Measurements from ENCODE around the gene JPH2.
A peak's percentile ranks its signal among the peaks of the same experiment; 100 is the strongest.

The JPH2 gene

GRCh38 chr20:44223721-44224120 is 36.7 kb upstream of the JPH2 start:
- H3K27me3 ChIP-seq (ENCODE audit: control insufficient read depth in 2 of 2, insufficient read depth in 2 of 2, low read length in 2 of 2) = no peaks in the 10 kb centered on the region
- no peak overlapping the region for H3K4me3 ChIP-seq (ENCODE audit: low read length in 2 of 2)
- H3K9me3 ChIP-seq (ENCODE audit: control insufficient read depth in 2 of 2, low read length in 2 of 2) = no peaks in the 10 kb centered on the region
- peak overlapping the region; percentile 62 to 65 for H3K27ac ChIP-seq (ENCODE audit: low read depth in 2 of 2, low read length in 2 of 2)
- peaks cover 6 to 25% of the 10 kb centered on the region in 2 donors for H3K4me1 ChIP-seq (ENCODE audit: control insufficient read depth in 2 of 2, insufficient read depth in 2 of 2, low read length in 2 of 2)
- H3K36me3 ChIP-seq (ENCODE audit: control insufficient read depth in 2 of 2, insufficient read depth in 2 of 2, low read length in 2 of 2) = no peaks in the 10 kb centered on the region
- H3K9ac ChIP-seq (ENCODE audit: low read depth in 1 of 2, low read length in 2 of 2) = peak overlapping the region in 1 of 2 donors; percentile 6

- H3K4me1 ChIP-seq (ENCODE audit: control insufficient read depth in 2 of 2, insufficient read depth in 2 of 2, low read length in 2 of 2) = peaks cover 6 to 27% of the 10 kb centered on the region in 2 donors
- H3K36me3 ChIP-seq (ENCODE audit: control insufficient read depth in 2 of 2, insufficient read depth in 2 of 2, low read length in 2 of 2) = no peaks in the 10 kb centered on the region
- no peak overlapping the region for H3K9ac ChIP-seq (ENCODE audit: low read depth in 1 of 2, low read length in 2 of 2)
- no peaks in the 10 kb centered on the region for H3K27me3 ChIP-seq (ENCODE audit: control insufficient read depth in 2 of 2, insufficient read depth in 2 of 2, low read length in 2 of 2)
- H3K4me3 ChIP-seq (ENCODE audit: low read length in 2 of 2) = no peak overlapping the region
- peak overlapping the region; percentile 7 to 33 for H3K27ac ChIP-seq (ENCODE audit: low read depth in 2 of 2, low read length in 2 of 2)
- H3K9me3 ChIP-seq (ENCODE audit: control insufficient read depth in 2 of 2, low read length in 2 of 2) = no peaks in the 10 kb centered on the region
Measured at GRCh38 chr20:44222633-44223368, 35.8 kb upstream of the JPH2 start.

- peaks cover 6 to 31% of the 10 kb centered on the region in 2 donors for H3K4me1 ChIP-seq (ENCODE audit: control insufficient read depth in 2 of 2, insufficient read depth in 2 of 2, low read length in 2 of 2)
- H3K9me3 ChIP-seq (ENCODE audit: control insufficient read depth in 2 of 2, low read length in 2 of 2) = no peaks in the 10 kb centered on the region
- no peaks in the 10 kb centered on the region for H3K36me3 ChIP-seq (ENCODE audit: control insufficient read depth in 2 of 2, insufficient read depth in 2 of 2, low read length in 2 of 2)
- H3K27ac ChIP-seq (ENCODE audit: low read depth in 2 of 2, low read length in 2 of 2) = no peak overlapping the region
- no peak overlapping the region for H3K9ac ChIP-seq (ENCODE audit: low read depth in 1 of 2, low read length in 2 of 2)
- H3K27me3 ChIP-seq (ENCODE audit: control insufficient read depth in 2 of 2, insufficient read depth in 2 of 2, low read length in 2 of 2) = no peaks in the 10 kb centered on the region
- no peak overlapping the region for H3K4me3 ChIP-seq (ENCODE audit: low read length in 2 of 2)
Measured at GRCh38 chr20:44222027-44222426, 35.0 kb upstream of the JPH2 start.

- Histone ChIP-seq H3K4me3 (ENCODE audit: low read length in 2 of 2) (no peak overlapping the region), H3K36me3 (ENCODE audit: control insufficient read depth in 2 of 2, insufficient read depth in 2 of 2, low read length in 2 of 2) (no peaks in the 10 kb centered on the region), H3K27me3 (ENCODE audit: control insufficient read depth in 2 of 2, insufficient read depth in 2 of 2, low read length in 2 of 2) (no peaks in the 10 kb centered on the region), H3K9ac (ENCODE audit: low read depth in 1 of 2, low read length in 2 of 2) (no peak overlapping the region), H3K27ac (ENCODE audit: low read depth in 2 of 2, low read length in 2 of 2) (no peak overlapping the region), H3K9me3 (ENCODE audit: control insufficient read depth in 2 of 2, low read length in 2 of 2) (no peaks in the 10 kb centered on the region), H3K4me1 (ENCODE audit: control insufficient read depth in 2 of 2, insufficient read depth in 2 of 2, low read length in 2 of 2) (peaks cover 6 to 31% of the 10 kb centered on the region in 2 donors)
Measured at GRCh38 chr20:44221368-44221954, 34.5 kb upstream of the JPH2 start.

- peak overlapping the region in 1 of 2 donors; percentile 5 for H3K9ac ChIP-seq (ENCODE audit: low read depth in 1 of 2, low read length in 2 of 2)
- no peaks in the 10 kb centered on the region for H3K27me3 ChIP-seq (ENCODE audit: control insufficient read depth in 2 of 2, insufficient read depth in 2 of 2, low read length in 2 of 2)
- H3K36me3 ChIP-seq (ENCODE audit: control insufficient read depth in 2 of 2, insufficient read depth in 2 of 2, low read length in 2 of 2) = no peaks in the 10 kb centered on the region
- H3K4me3 ChIP-seq (ENCODE audit: low read length in 2 of 2) = no peak overlapping the region
- H3K9me3 ChIP-seq (ENCODE audit: control insufficient read depth in 2 of 2, low read length in 2 of 2) = no peaks in the 10 kb centered on the region
- H3K4me1 ChIP-seq (ENCODE audit: control insufficient read depth in 2 of 2, insufficient read depth in 2 of 2, low read length in 2 of 2) = peaks cover 6 to 23% of the 10 kb centered on the region in 2 donors
- no peak overlapping the region for H3K27ac ChIP-seq (ENCODE audit: low read depth in 2 of 2, low read length in 2 of 2)
Measured at GRCh38 chr20:44219791-44220190, 32.8 kb upstream of the JPH2 start.

GRCh38 chr20:44219170-44219730 is 32.3 kb upstream of the JPH2 start:
- no peaks in the 10 kb centered on the region for H3K9me3 ChIP-seq (ENCODE audit: control insufficient read depth in 2 of 2, low read length in 2 of 2)

GRCh38 chr20:44218446-44218845 is 31.5 kb upstream of the JPH2 start:
- H3K9me3 ChIP-seq (ENCODE audit: control insufficient read depth in 2 of 2, low read length in 2 of 2) = no peaks in the 10 kb centered on the region
- H3K4me3 ChIP-seq (ENCODE audit: low read length in 2 of 2) = no peak overlapping the region

More at GRCh38 chr20:44219170-44219730, 32.3 kb upstream of the JPH2 start:
- no peak overlapping the region for H3K27ac ChIP-seq (ENCODE audit: low read depth in 2 of 2, low read length in 2 of 2)
- H3K36me3 ChIP-seq (ENCODE audit: control insufficient read depth in 2 of 2, insufficient read depth in 2 of 2, low read length in 2 of 2) = no peaks in the 10 kb centered on the region
- H3K4me3 ChIP-seq (ENCODE audit: low read length in 2 of 2) = no peak overlapping the region
- peak overlapping the region in 1 of 2 donors; percentile 5 for H3K9ac ChIP-seq (ENCODE audit: low read depth in 1 of 2, low read length in 2 of 2)
- no peaks in the 10 kb centered on the region for H3K27me3 ChIP-seq (ENCODE audit: control insufficient read depth in 2 of 2, insufficient read depth in 2 of 2, low read length in 2 of 2)
- H3K4me1 ChIP-seq (ENCODE audit: control insufficient read depth in 2 of 2, insufficient read depth in 2 of 2, low read length in 2 of 2) = peaks cover 6 to 20% of the 10 kb centered on the region in 2 donors

GRCh38 chr20:44217342-44218092 is 30.5 kb upstream of the JPH2 start:
- Histone ChIP-seq H3K4me3 (ENCODE audit: low read length in 2 of 2) (peak overlapping the region in 1 of 2 donors; percentile 17), H3K4me1 (ENCODE audit: control insufficient read depth in 2 of 2, insufficient read depth in 2 of 2, low read length in 2 of 2) (peaks cover 0 to 14% of the 10 kb centered on the region in 2 donors), H3K36me3 (ENCODE audit: control insufficient read depth in 2 of 2, insufficient read depth in 2 of 2, low read length in 2 of 2) (no peaks in the 10 kb centered on the region), H3K9me3 (ENCODE audit: control insufficient read depth in 2 of 2, low read length in 2 of 2) (no peaks in the 10 kb centered on the region), H3K27me3 (ENCODE audit: control insufficient read depth in 2 of 2, insufficient read depth in 2 of 2, low read length in 2 of 2) (no peaks in the 10 kb centered on the region), H3K9ac (ENCODE audit: low read depth in 1 of 2, low read length in 2 of 2) (peak overlapping the region in 1 of 2 donors; percentile 9), H3K27ac (ENCODE audit: low read depth in 2 of 2, low read length in 2 of 2) (no peak overlapping the region)

More at GRCh38 chr20:44218446-44218845, 31.5 kb upstream of the JPH2 start:
- Histone ChIP-seq H3K9ac (ENCODE audit: low read depth in 1 of 2, low read length in 2 of 2) (no peak overlapping the region), H3K27ac (ENCODE audit: low read depth in 2 of 2, low read length in 2 of 2) (no peak overlapping the region), H3K27me3 (ENCODE audit: control insufficient read depth in 2 of 2, insufficient read depth in 2 of 2, low read length in 2 of 2) (no peaks in the 10 kb centered on the region), H3K4me1 (ENCODE audit: control insufficient read depth in 2 of 2, insufficient read depth in 2 of 2, low read length in 2 of 2) (peaks cover 4 to 20% of the 10 kb centered on the region in 2 donors), H3K36me3 (ENCODE audit: control insufficient read depth in 2 of 2, insufficient read depth in 2 of 2, low read length in 2 of 2) (no peaks in the 10 kb centered on the region)

GRCh38 chr20:44215125-44215524 is 28.1 kb upstream of the JPH2 start:
- Histone ChIP-seq H3K9me3 (ENCODE audit: control insufficient read depth in 2 of 2, low read length in 2 of 2) (no peaks in the 10 kb centered on the region), H3K27me3 (ENCODE audit: control insufficient read depth in 2 of 2, insufficient read depth in 2 of 2, low read length in 2 of 2) (no peaks in the 10 kb centered on the region), H3K4me3 (ENCODE audit: low read length in 2 of 2) (no peak overlapping the region), H3K4me1 (ENCODE audit: control insufficient read depth in 2 of 2, insufficient read depth in 2 of 2, low read length in 2 of 2) (peaks cover 8 to 16% of the 10 kb centered on the region in 2 donors), H3K27ac (ENCODE audit: low read depth in 2 of 2, low read length in 2 of 2) (no peak overlapping the region), H3K9ac (ENCODE audit: low read depth in 1 of 2, low read length in 2 of 2) (no peak overlapping the region), H3K36me3 (ENCODE audit: control insufficient read depth in 2 of 2, insufficient read depth in 2 of 2, low read length in 2 of 2) (no peaks in the 10 kb centered on the region)

GRCh38 chr20:44212792-44213191 is 25.8 kb upstream of the JPH2 start:
- H3K36me3 ChIP-seq (ENCODE audit: control insufficient read depth in 2 of 2, insufficient read depth in 2 of 2, low read length in 2 of 2) = no peaks in the 10 kb centered on the region
- no peak overlapping the region for H3K9ac ChIP-seq (ENCODE audit: low read depth in 1 of 2, low read length in 2 of 2)
- H3K4me3 ChIP-seq (ENCODE audit: low read length in 2 of 2) = no peak overlapping the region
- H3K4me1 ChIP-seq (ENCODE audit: control insufficient read depth in 2 of 2, insufficient read depth in 2 of 2, low read length in 2 of 2) = peaks cover 19 to 30% of the 10 kb centered on the region in 2 donors
- no peaks in the 10 kb centered on the region for H3K9me3 ChIP-seq (ENCODE audit: control insufficient read depth in 2 of 2, low read length in 2 of 2)
- no peak overlapping the region for H3K27ac ChIP-seq (ENCODE audit: low read depth in 2 of 2, low read length in 2 of 2)
- H3K27me3 ChIP-seq (ENCODE audit: control insufficient read depth in 2 of 2, insufficient read depth in 2 of 2, low read length in 2 of 2) = no peaks in the 10 kb centered on the region

Data from mucosa of rectum (tissue), 2 donors.